IMR-90 (cell line): Measurements from ENCODE around the gene BICD1. TPM values are rescaled to one million over a fixed set of nuclear protein-coding genes. Genes with fewer than 3 reads are reported as not detected.

Source experiments
- ATAC-seq: fragments of 200-7000 bp; cut with Tn5 transposase; 2 replicates; pipeline ENCODE4 v1.9.1; 2020; ENCODE audit warnings: low read depth, mild to moderate bottlenecking, moderate library complexity
- BruUV-seq: library from RNA; stranded (reverse); fragments of 400-500 nt; replicated peaks from 2 replicates; lab custom pipeline; 2021; lab: Mats Ljungman, UMichigan
- CTCF ChIA-PET: fragments of 300-600 bp; formaldehyde crosslinking; extraction: SDS; loops from one replicate; lab custom pipeline; 2021; ENCODE audit warnings: antibody characterized with exemption; lab: Yijun Ruan, JAX
- POLR2A ChIA-PET: fragments of 300-600 bp; sonication (Branson Sonifier 250); formaldehyde crosslinking; loops from one replicate; lab custom pipeline; 2022; ENCODE audit warnings: antibody characterized with exemption; ENCODE audit not compliant: unreplicated experiment; lab: Charles Lee
- DNase-seq: peaks from one replicate; pipeline ENCODE4 v3.0.0; 2013
- H2AFZ ChIP-seq: replicated peaks from 2 replicates; pipeline ENCODE3; 2013; ENCODE audit warnings: low read length, mild to moderate bottlenecking; ENCODE audit not compliant: poor library complexity
- H2AK5ac ChIP-seq: 2 replicates; pipeline ENCODE4 v1.6.1; 2013; ENCODE audit warnings: low read depth, low read length, inconsistent platforms
- H2AK9ac ChIP-seq: replicated peaks from 2 replicates; pipeline ENCODE3; 2013; ENCODE audit warnings: mild to moderate bottlenecking, low read depth, low read length, moderate library complexity; ENCODE audit not compliant: poor library complexity
- H2BK120ac ChIP-seq: 2 replicates; pipeline ENCODE4 v1.6.1; 2013; ENCODE audit warnings: low read depth, low read length, inconsistent platforms
- H2BK15ac ChIP-seq: 3 replicates; pipeline ENCODE4 v1.6.1; 2013; ENCODE audit warnings: low read depth, low read length, inconsistent platforms
- H2BK20ac ChIP-seq: 2 replicates; pipeline ENCODE4 v1.6.1; 2013; ENCODE audit warnings: low read depth, mild to moderate bottlenecking, inconsistent platforms, low read length, moderate library complexity
- H2BK5ac ChIP-seq: 2 replicates; pipeline ENCODE4 v1.6.1; 2013; ENCODE audit warnings: mild to moderate bottlenecking, low read depth, low read length, inconsistent platforms; ENCODE audit not compliant: poor library complexity, severe bottlenecking
- H3K14ac ChIP-seq: replicated peaks from 2 replicates; pipeline ENCODE4 v1.6.1; 2013; ENCODE audit warnings: low read depth, low read length, inconsistent platforms
- H3K18ac ChIP-seq: 2 replicates; pipeline ENCODE4 v1.6.1; 2013; ENCODE audit warnings: low read depth, low read length, control low read depth
- H3K23ac ChIP-seq: 2 replicates; pipeline ENCODE4 v1.6.1; 2013; ENCODE audit warnings: low read depth, low read length, inconsistent platforms
- H3K27ac ChIP-seq: 2 replicates; pipeline ENCODE4 v1.5.1; 2013; ENCODE audit warnings: mild to moderate bottlenecking, control low read depth, low read length; ENCODE audit not compliant: insufficient read depth
- H3K27me3 ChIP-seq: 2 replicates; pipeline ENCODE4 v1.6.1; 2013; ENCODE audit warnings: low read length; ENCODE audit not compliant: control insufficient read depth, insufficient read depth
- H3K36me3 ChIP-seq: 2 replicates; pipeline ENCODE4 v1.6.1; 2013; ENCODE audit warnings: low read length, mixed read lengths; ENCODE audit not compliant: control insufficient read depth, insufficient read depth
- H3K4ac ChIP-seq: 2 replicates; pipeline ENCODE4 v1.6.1; 2013; ENCODE audit warnings: low read depth, low read length, inconsistent platforms
- H3K4me1 ChIP-seq: 2 replicates; pipeline ENCODE4 v1.6.1; 2013; ENCODE audit warnings: low read length, mixed read lengths; ENCODE audit not compliant: control insufficient read depth, insufficient read depth
- H3K4me2 ChIP-seq: 2 replicates; pipeline ENCODE4 v1.6.1; 2013; ENCODE audit warnings: low read depth, mild to moderate bottlenecking, control low read depth, low read length, moderate library complexity
- H3K4me3 ChIP-seq: 2 replicates; pipeline ENCODE4 v1.5.1; 2013; ENCODE audit warnings: low read depth, mild to moderate bottlenecking, control low read depth, low read length, moderate library complexity; ENCODE audit not compliant: insufficient read depth
- H3K56ac ChIP-seq: 2 replicates; pipeline ENCODE4 v1.6.1; 2013; ENCODE audit warnings: low read length, inconsistent platforms; ENCODE audit not compliant: insufficient read depth; ENCODE audit errors: extremely low read depth
- H3K79me1 ChIP-seq, 2 experiments: 2 replicates each; pipeline ENCODE4 v1.6.1; 2013; ENCODE audit warnings: low read length in 2 of 2, inconsistent platforms in 1 of 2, low read depth in 1 of 2
- H3K9ac ChIP-seq: 2 replicates; pipeline ENCODE4 v1.6.1; 2013; ENCODE audit warnings: low read depth, low read length, control low read depth
- H3K9me1 ChIP-seq: 2 replicates; pipeline ENCODE4 v1.6.1; 2013; ENCODE audit warnings: low read length, inconsistent platforms; ENCODE audit not compliant: insufficient read depth
- H3K9me3 ChIP-seq: 2 replicates; pipeline ENCODE4 v1.6.1; 2013; ENCODE audit warnings: low read length; ENCODE audit not compliant: control insufficient read depth, insufficient read depth
- H4K20me1 ChIP-seq: 2 replicates; pipeline ENCODE4 v1.6.1; 2013; ENCODE audit warnings: low read length, inconsistent platforms; ENCODE audit not compliant: insufficient read depth
- H4K5ac ChIP-seq: 2 replicates; pipeline ENCODE4 v1.6.1; 2013; ENCODE audit warnings: mild to moderate bottlenecking, low read depth, low read length, control low read depth
- H4K8ac ChIP-seq, 2 experiments: 2 replicates each; pipeline ENCODE4 v1.6.1; 2013; ENCODE audit warnings: low read depth in 2 of 2, low read length in 2 of 2, control low read depth in 1 of 2, inconsistent platforms in 1 of 2
- H4K91ac ChIP-seq: 2 replicates; pipeline ENCODE4 v1.6.1; 2013; ENCODE audit warnings: low read depth, low read length, inconsistent platforms; ENCODE audit not compliant: insufficient read depth
- BHLHE40 ChIP-seq: fragments of 150-350 bp; IDR thresholded peaks from 2 replicates; pipeline ENCODE4 v1.6.1; 2016; ENCODE audit warnings: mild to moderate bottlenecking, low read depth, low read length
- CEBPB ChIP-seq: IDR thresholded peaks from 2 replicates; pipeline ENCODE4 v1.6.1; 2012; ENCODE audit warnings: low read depth, low read length, improper control_type of control experiment
- FOS ChIP-seq: fragments of 150-350 bp; IDR thresholded peaks from 2 replicates; pipeline ENCODE4 v1.6.1; 2016; ENCODE audit warnings: low read depth, low read length
- MAFK ChIP-seq: IDR thresholded peaks from 2 replicates; pipeline ENCODE4 v1.6.1; 2012; ENCODE audit warnings: low read depth, low read length, improper control_type of control experiment
- MAZ ChIP-seq: IDR thresholded peaks from 2 replicates; pipeline ENCODE4 v1.6.1; 2012; ENCODE audit warnings: low read depth, mild to moderate bottlenecking, low read length, improper control_type of control experiment, moderate library complexity, borderline replicate concordance
- MXI1 ChIP-seq: IDR thresholded peaks from 2 replicates; pipeline ENCODE4 v1.6.1; 2012; ENCODE audit warnings: low read depth, mild to moderate bottlenecking, low read length, moderate library complexity, borderline replicate concordance
- POLR2A ChIP-seq: IDR thresholded peaks from 2 replicates; pipeline ENCODE4 v1.6.1; 2012; ENCODE audit warnings: mild to moderate bottlenecking, low read depth, low read length
- RAD21 ChIP-seq: IDR thresholded peaks from 2 replicates; pipeline ENCODE4 v1.6.1; 2012; ENCODE audit warnings: low read length, improper control_type of control experiment
- RCOR1 ChIP-seq: IDR thresholded peaks from 2 replicates; pipeline ENCODE4 v1.6.1; 2012; ENCODE audit warnings: mild to moderate bottlenecking, low read length, improper control_type of control experiment; ENCODE audit not compliant: insufficient replicate concordance
- RFX5 ChIP-seq: IDR thresholded peaks from 2 replicates; pipeline ENCODE4 v1.8.0; 2012; ENCODE audit warnings: low read depth, mild to moderate bottlenecking, low read length, moderate library complexity
- SMC3 ChIP-seq: fragments of 150-350 bp; IDR thresholded peaks from 2 replicates; pipeline ENCODE4 v1.6.1; 2016; ENCODE audit warnings: low read depth, mild to moderate bottlenecking, antibody characterized with exemption, low read length, moderate library complexity
- WGBS, 2 experiments: methylation state at CpG; one replicate each; pipeline versions ENCODE4 v1.1.5 to v1.1.7; 2013; ENCODE audit warnings: missing lambda C conversion rate in 2 of 2; ENCODE audit not compliant: insufficient read length in 1 of 2; ENCODE audit errors: extremely low coverage in 2 of 2; 5-methylcytosine and 5-hydroxymethylcytosine counted together
- dilution Hi-C: fragments of 300-500 bp; cut with HindIII; formaldehyde crosslinking; loops from one replicate; pipeline ENCODE4 v1.14.3; 2018; ENCODE audit warnings: low sequenced_read_pairs; ENCODE audit not compliant: unreplicated experiment
- in situ Hi-C: fragments of 300-500 bp; cut with MboI; formaldehyde crosslinking; loops from 3 replicates; pipeline ENCODE4 v1.14.3; 2019; ENCODE audit warnings: low sequenced_read_pairs, inconsistent platforms, mixed read lengths
- intact Hi-C: fragments of 100-400 bp; cut with micrococcal nuclease; formaldehyde crosslinking; loops from 2 replicates; pipeline ENCODE4 v1.10.0; 2022
- polyA plus RNA-seq, 3 experiments: library from polyadenylated mRNA; depleted of rRNA; stranded (reverse); fragments of >200 nt; gene quantifications; 2 replicates each; pipeline ENCODE4 v1.2.3, GENCODE V29; 2012; ENCODE audit warnings: low replicate concordance in 1 of 3
- total RNA-seq: library from RNA; depleted of rRNA; stranded (reverse); fragments of >200 nt; gene quantifications from 2 replicates; pipeline ENCODE4 v1.2.3, GENCODE V29; 2012
- TF ChIP-seq, protein P1 (sequence below): conservative IDR thresholded peaks from 2 replicates; pipeline ENCODE4 v1.5.1; 2012; ENCODE audit warnings: mild to moderate bottlenecking, low read depth, low read length, improper control_type of control experiment
- TF ChIP-seq, protein P2 (sequence below): fragments of 150-350 bp; IDR thresholded peaks from 2 replicates; pipeline ENCODE4 v1.6.1; 2016; ENCODE audit warnings: low read depth, mild to moderate bottlenecking, low read length, moderate library complexity, borderline replicate concordance
- TF ChIP-seq, protein P3 (sequence below): fragments of 150-350 bp; IDR thresholded peaks from 2 replicates; pipeline ENCODE4 v1.6.1; 2017; ENCODE audit warnings: mild to moderate bottlenecking, antibody characterized with exemption, low read length, low read depth

The BICD1 gene
- total and polyA plus RNA-seq, 2 of the 4 experiments (the other 2 are of a cell fraction) = 17.2 to 21.8 TPM

DNA sequence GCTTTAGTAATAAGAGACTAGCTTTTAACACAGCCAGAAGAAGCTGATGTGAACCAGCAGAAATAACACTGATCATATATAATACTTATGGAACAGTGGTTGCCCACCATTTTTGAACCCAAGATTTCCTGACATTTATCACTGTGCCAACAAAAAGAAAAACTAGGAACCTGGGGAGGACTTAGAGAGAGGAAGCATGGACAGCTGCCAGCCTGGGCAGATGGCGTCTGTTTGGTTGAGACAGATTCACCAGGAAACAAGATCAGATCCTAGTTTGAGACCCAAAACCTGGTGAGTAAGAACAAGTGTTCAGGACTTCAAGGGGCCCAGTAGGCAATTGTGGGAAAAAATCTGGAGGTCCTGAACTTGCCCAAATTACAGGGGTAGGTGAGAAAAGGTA, 95.3 kb downstream of the BICD1 start:
- peaks cover 4% of the 10 kb centered on the region for H3K9me1 ChIP-seq
- H4K8ac ChIP-seq = no peak overlapping the region
- POLR2A ChIA-PET = no interaction called here
- intact Hi-C loops = no loop called here
- no peak overlapping the region for H3K9ac ChIP-seq
- H4K5ac ChIP-seq = no peak overlapping the region
- H3K36me3 ChIP-seq = no peaks in the 10 kb centered on the region
- dilution Hi-C loops = no loop called here
- no peak overlapping the region for H3K4me2 ChIP-seq
- H4K91ac ChIP-seq = no peak overlapping the region
- peaks cover 3% of the 10 kb centered on the region; the same call in 1 of the 2 replicates for H4K20me1 ChIP-seq
- no peak overlapping the region for H2BK15ac ChIP-seq
- no peaks in the 10 kb centered on the region; the same call in 1 of the 2 replicates for H3K4me1 ChIP-seq
- no peak for TF ChIP-seq MAFK
- TF ChIP-seq, protein P1, sequence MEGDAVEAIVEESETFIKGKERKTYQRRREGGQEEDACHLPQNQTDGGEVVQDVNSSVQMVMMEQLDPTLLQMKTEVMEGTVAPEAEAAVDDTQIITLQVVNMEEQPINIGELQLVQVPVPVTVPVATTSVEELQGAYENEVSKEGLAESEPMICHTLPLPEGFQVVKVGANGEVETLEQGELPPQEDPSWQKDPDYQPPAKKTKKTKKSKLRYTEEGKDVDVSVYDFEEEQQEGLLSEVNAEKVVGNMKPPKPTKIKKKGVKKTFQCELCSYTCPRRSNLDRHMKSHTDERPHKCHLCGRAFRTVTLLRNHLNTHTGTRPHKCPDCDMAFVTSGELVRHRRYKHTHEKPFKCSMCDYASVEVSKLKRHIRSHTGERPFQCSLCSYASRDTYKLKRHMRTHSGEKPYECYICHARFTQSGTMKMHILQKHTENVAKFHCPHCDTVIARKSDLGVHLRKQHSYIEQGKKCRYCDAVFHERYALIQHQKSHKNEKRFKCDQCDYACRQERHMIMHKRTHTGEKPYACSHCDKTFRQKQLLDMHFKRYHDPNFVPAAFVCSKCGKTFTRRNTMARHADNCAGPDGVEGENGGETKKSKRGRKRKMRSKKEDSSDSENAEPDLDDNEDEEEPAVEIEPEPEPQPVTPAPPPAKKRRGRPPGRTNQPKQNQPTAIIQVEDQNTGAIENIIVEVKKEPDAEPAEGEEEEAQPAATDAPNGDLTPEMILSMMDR = no peak
- TF ChIP-seq RFX5 = no peak
- TF ChIP-seq CEBPB = no peak
- no peak for TF ChIP-seq FOS
- no peak for TF ChIP-seq RAD21
- no peak for TF ChIP-seq BHLHE40
- TF ChIP-seq, protein P2, sequence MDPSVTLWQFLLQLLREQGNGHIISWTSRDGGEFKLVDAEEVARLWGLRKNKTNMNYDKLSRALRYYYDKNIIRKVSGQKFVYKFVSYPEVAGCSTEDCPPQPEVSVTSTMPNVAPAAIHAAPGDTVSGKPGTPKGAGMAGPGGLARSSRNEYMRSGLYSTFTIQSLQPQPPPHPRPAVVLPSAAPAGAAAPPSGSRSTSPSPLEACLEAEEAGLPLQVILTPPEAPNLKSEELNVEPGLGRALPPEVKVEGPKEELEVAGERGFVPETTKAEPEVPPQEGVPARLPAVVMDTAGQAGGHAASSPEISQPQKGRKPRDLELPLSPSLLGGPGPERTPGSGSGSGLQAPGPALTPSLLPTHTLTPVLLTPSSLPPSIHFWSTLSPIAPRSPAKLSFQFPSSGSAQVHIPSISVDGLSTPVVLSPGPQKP = no peak
- TF ChIP-seq RCOR1 = no peak
- TF ChIP-seq SMC3 = no peak
- TF ChIP-seq MAZ = no peak
- TF ChIP-seq MXI1 = no peak
- TF ChIP-seq, protein P3, sequence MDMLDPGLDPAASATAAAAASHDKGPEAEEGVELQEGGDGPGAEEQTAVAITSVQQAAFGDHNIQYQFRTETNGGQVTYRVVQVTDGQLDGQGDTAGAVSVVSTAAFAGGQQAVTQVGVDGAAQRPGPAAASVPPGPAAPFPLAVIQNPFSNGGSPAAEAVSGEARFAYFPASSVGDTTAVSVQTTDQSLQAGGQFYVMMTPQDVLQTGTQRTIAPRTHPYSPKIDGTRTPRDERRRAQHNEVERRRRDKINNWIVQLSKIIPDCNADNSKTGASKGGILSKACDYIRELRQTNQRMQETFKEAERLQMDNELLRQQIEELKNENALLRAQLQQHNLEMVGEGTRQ = no peak
- TF ChIP-seq POLR2A = no peak
- no peaks in the 10 kb centered on the region for H3K9me3 ChIP-seq
- H2AK9ac ChIP-seq = no peak overlapping the region
- H2AK5ac ChIP-seq = no peak overlapping the region
- in situ Hi-C loops = no loop called here
- no TSS peak for BruUV-seq
- no peak overlapping the region for H2AFZ ChIP-seq
- DNase-seq (no peak), ATAC-seq (no peak)
- H3K14ac ChIP-seq = no peak overlapping the region
- no peak overlapping the region for H3K4me3 ChIP-seq
- no peak overlapping the region for H3K23ac ChIP-seq
- H2BK20ac ChIP-seq = no peak overlapping the region
- H2BK120ac ChIP-seq = no peak overlapping the region
- no peaks in the 10 kb centered on the region for H3K27me3 ChIP-seq
- no peak overlapping the region for H3K27ac ChIP-seq
- H3K56ac ChIP-seq = no peak overlapping the region
- WGBS, 2 experiments = no CpG with 5 or more reads among the region's 1 CpG
- no peak overlapping the region for H3K4ac ChIP-seq
- CTCF ChIA-PET = no interaction called here
- H3K18ac ChIP-seq = no peak overlapping the region
- H2BK5ac ChIP-seq = no peak overlapping the region
- peaks cover 15 to 26% of the 10 kb centered on the region in 2 experiments; a peak in 3 of 4 replicates for H3K79me1 ChIP-seq
